ENCODE measurements around the gene MSANTD2.

Gene MSANTD2

GRCh38 chr11:124719534-124719933 lies 80.7 kb downstream of the MSANTD2 start:
- TF ChIP-seq CTCF (conservative IDR thresholded peaks at IDR 0.05; ENCODE audit: low read length), result no peak
- no peak for DNase-seq (ENCODE audit: low read depth)
- H3K4me3 ChIP-seq (ENCODE audit: low read length), result no peak overlapping the region

GRCh38 chr11:124718801-124719200 lies 81.4 kb downstream of the MSANTD2 start:
- DNase-seq (ENCODE audit: low read depth), result no peak
- no peak for TF ChIP-seq CTCF (conservative IDR thresholded peaks at IDR 0.05; ENCODE audit: low read length)
- H3K4me3 ChIP-seq (ENCODE audit: low read length), result no peak overlapping the region

- no peak for TF ChIP-seq CTCF (conservative IDR thresholded peaks at IDR 0.05; ENCODE audit: low read length)
- peak overlapping the region; percentile 47 for H3K4me3 ChIP-seq (ENCODE audit: low read length)
- no peak for DNase-seq (ENCODE audit: low read depth)
Measured at GRCh38 chr11:124717786-124718651, 82.2 kb downstream of the MSANTD2 start.

GRCh38 chr11:124717421-124717785 lies 82.8 kb downstream of the MSANTD2 start:
- TF ChIP-seq CTCF (conservative IDR thresholded peaks at IDR 0.05; ENCODE audit: low read length), result no peak
- DNase-seq (ENCODE audit: low read depth), result no peak
- H3K4me3 ChIP-seq (ENCODE audit: low read length), result no peak overlapping the region

GRCh38 chr11:124716591-124716990 lies 83.6 kb downstream of the MSANTD2 start:
- H3K4me3 ChIP-seq (ENCODE audit: low read length), result no peak overlapping the region
- no peak for TF ChIP-seq CTCF (conservative IDR thresholded peaks at IDR 0.05; ENCODE audit: low read length)
- DNase-seq (ENCODE audit: low read depth), result peak; percentile 38

Measured in AG10803 (cell line).